H1 (cell line): Measurements from ENCODE around the gene MMP1. TPM values are rescaled to one million over a fixed set of nuclear protein-coding genes. Genes with fewer than 3 reads are reported as not detected.

Experiments
- CTCF ChIA-PET: fragments of 300-600 bp; sonication (Branson Sonifier 250); formaldehyde crosslinking; loops from one replicate; lab custom pipeline; 2021; ENCODE audit not compliant: partially characterized antibody; lab: Charles Lee
- POLR2A ChIA-PET: fragments of 300-600 bp; sonication (Branson Sonifier 250); formaldehyde crosslinking; loops from one replicate; lab custom pipeline; 2021; ENCODE audit warnings: inconsistent platforms; ENCODE audit not compliant: partially characterized antibody; lab: Charles Lee
- DNase-seq, 2 experiments: peaks; one replicate each; pipeline versions ENCODE4 v3.0.0 to v3.0.0-alpha.2; 2010 to 2022; ENCODE audit warnings: low spot score in 2 of 2, low read depth in 1 of 2, mixed read lengths in 1 of 2
- FAIRE-seq: peaks from 2 replicates; lab custom pipeline; 2011; peaks lifted over from hg19 to GRCh38; lab: Jason Lieb, UNC
- H2AFZ ChIP-seq: 2 replicates; pipeline ENCODE4 v1.8.1; 2012; ENCODE audit warnings: low read length, inconsistent platforms
- H2AK5ac ChIP-seq: 2 replicates; pipeline ENCODE4 v1.6.1; 2013; ENCODE audit warnings: low read depth, low read length
- H2BK120ac ChIP-seq: replicated peaks from 2 replicates; pipeline ENCODE3; 2013; ENCODE audit warnings: low read depth, low read length, inconsistent platforms
- H2BK12ac ChIP-seq: 2 replicates; pipeline ENCODE4 v1.6.1; 2013; ENCODE audit warnings: low read depth, low read length
- H2BK15ac ChIP-seq: 2 replicates; pipeline ENCODE4 v1.6.1; 2013; ENCODE audit warnings: low read length
- H2BK20ac ChIP-seq: 2 replicates; pipeline ENCODE4 v1.6.1; 2013; ENCODE audit warnings: low read length
- H2BK5ac ChIP-seq: 2 replicates; pipeline ENCODE4 v1.6.1; 2013; ENCODE audit warnings: low read depth, low read length
- H3K14ac ChIP-seq: 2 replicates; pipeline ENCODE4 v1.6.1; 2013; ENCODE audit warnings: inconsistent platforms; ENCODE audit not compliant: insufficient read length
- H3K18ac ChIP-seq: 2 replicates; pipeline ENCODE4 v1.6.1; 2013; ENCODE audit warnings: low read length; ENCODE audit errors: extremely low read depth
- H3K23ac ChIP-seq: 2 replicates; pipeline ENCODE4 v1.6.1; 2013; ENCODE audit warnings: inconsistent platforms; ENCODE audit not compliant: insufficient read length
- H3K23me2 ChIP-seq: 2 replicates; pipeline ENCODE4 v1.6.1; 2013; ENCODE audit warnings: low read depth, low read length
- H3K27ac ChIP-seq: 2 replicates; pipeline ENCODE4 v1.6.1; 2011; ENCODE audit warnings: low read depth, low read length, inconsistent platforms
- H3K27me3 ChIP-seq, 4 experiments: replicated peaks in 1 of 4; 1 replicate in 1 of 4; 2 replicates in 3 of 4; pipeline versions ENCODE4 v1.6.1 to v1.8.1; 2011 to 2013; ENCODE audit warnings: low read length in 3 of 4, mild to moderate bottlenecking in 3 of 4, inconsistent platforms in 2 of 4, mixed read lengths in 2 of 4, moderate library complexity in 1 of 4; ENCODE audit not compliant: control insufficient read depth in 3 of 4, insufficient read depth in 3 of 4; ENCODE audit errors: extremely low read depth in 1 of 4
- H3K36me3 ChIP-seq, 4 experiments: 2 replicates each; pipeline versions ENCODE4 v1.6.1 to v1.8.1; 2011 to 2013; ENCODE audit warnings: mild to moderate bottlenecking in 4 of 4, low read length in 3 of 4, moderate library complexity in 2 of 4, control low read depth in 1 of 4, inconsistent platforms in 1 of 4; ENCODE audit not compliant: insufficient read depth in 4 of 4, control insufficient read depth in 2 of 4
- H3K4ac ChIP-seq: replicated peaks from 2 replicates; pipeline ENCODE3; 2013; ENCODE audit warnings: low read length, low read depth, mixed read lengths, inconsistent platforms; ENCODE audit not compliant: insufficient read length
- H3K4me1 ChIP-seq, 4 experiments: replicated peaks in 1 of 4; 1 replicate in 1 of 4; 2 replicates in 3 of 4; pipeline versions ENCODE4 v1.6.1 to v1.8.1; 2011 to 2013; ENCODE audit warnings: low read length in 3 of 4, inconsistent platforms in 2 of 4, mixed read lengths in 1 of 4; ENCODE audit not compliant: insufficient read depth in 4 of 4, control insufficient read depth in 3 of 4
- H3K4me2 ChIP-seq, 2 experiments: 2 replicates each; pipeline versions ENCODE4 v1.6.1 to v1.8.1; 2011 to 2013; ENCODE audit warnings: low read depth in 2 of 2, low read length in 2 of 2, control low read depth in 1 of 2, inconsistent platforms in 1 of 2, mild to moderate bottlenecking in 1 of 2; ENCODE audit not compliant: insufficient read depth in 1 of 2
- H3K4me3 ChIP-seq, 4 experiments: fragments of 200-600, 300-600 bp in 1 of 4; sonication (generic), shearing (Covaris generic), sonication (Bioruptor Twin) in 1 of 4; 2 replicates each; pipeline versions ENCODE4 v1.5.1 to v1.8.1; 2011 to 2016; ENCODE audit warnings: low read length in 4 of 4, low read depth in 3 of 4, control low read depth in 2 of 4, inconsistent platforms in 2 of 4, mild to moderate bottlenecking in 2 of 4, mixed read lengths in 1 of 4, moderate library complexity in 1 of 4; ENCODE audit not compliant: insufficient read depth in 2 of 4; ENCODE audit errors: extremely low read depth in 1 of 4
- H3K56ac ChIP-seq: replicated peaks from 2 replicates; pipeline ENCODE3; 2013; ENCODE audit warnings: low read depth, mild to moderate bottlenecking, mixed read lengths, low read length, inconsistent platforms; ENCODE audit not compliant: insufficient read length
- H3K79me1 ChIP-seq: 2 replicates; pipeline ENCODE4 v1.6.1; 2013; ENCODE audit warnings: low read depth, low read length, control low read depth
- H3K79me2 ChIP-seq, 2 experiments: 2 replicates each; pipeline versions ENCODE4 v1.6.1 to v1.8.1; 2012 to 2013; ENCODE audit warnings: low read length in 2 of 2, mild to moderate bottlenecking in 2 of 2, inconsistent platforms in 1 of 2; ENCODE audit not compliant: insufficient read depth in 2 of 2, control insufficient read depth in 1 of 2
- H3K9ac ChIP-seq, 4 experiments: replicated peaks in 1 of 4; 1 replicate in 1 of 4; 2 replicates in 3 of 4; pipeline versions ENCODE4 v1.6.1 to v1.8.1; 2011 to 2013; ENCODE audit warnings: low read depth in 3 of 4, low read length in 3 of 4, control low read depth in 2 of 4, mild to moderate bottlenecking in 2 of 4, moderate library complexity in 2 of 4, inconsistent platforms in 1 of 4; ENCODE audit errors: extremely low read depth in 1 of 4
- H3K9me3 ChIP-seq, 2 experiments: 2 replicates each; pipeline versions ENCODE4 v1.6.1 to v1.8.1; 2012 to 2013; ENCODE audit warnings: mild to moderate bottlenecking in 2 of 2, moderate library complexity in 2 of 2, control low read depth in 1 of 2, inconsistent platforms in 1 of 2, low read depth in 1 of 2, low read length in 1 of 2, mixed read lengths in 1 of 2; ENCODE audit not compliant: insufficient read depth in 2 of 2
- H4K20me1 ChIP-seq, 2 experiments: replicated peaks in 1 of 2; 2 replicates each; pipeline versions ENCODE3 to v1.8.1; 2011 to 2013; ENCODE audit warnings: inconsistent platforms in 2 of 2, low read length in 2 of 2, mild to moderate bottlenecking in 1 of 2; ENCODE audit not compliant: insufficient read depth in 2 of 2, control insufficient read depth in 1 of 2
- H4K5ac ChIP-seq: 2 replicates; pipeline ENCODE4 v1.6.1; 2013; ENCODE audit warnings: low read length, low read depth, mixed read lengths, inconsistent platforms; ENCODE audit not compliant: insufficient read length
- H4K8ac ChIP-seq: 2 replicates; pipeline ENCODE4 v1.8.0; 2013; ENCODE audit warnings: mild to moderate bottlenecking, moderate library complexity, low read length, inconsistent platforms; ENCODE audit not compliant: insufficient read depth; ENCODE audit errors: extremely low read depth
- H4K91ac ChIP-seq: replicated peaks from 2 replicates; pipeline ENCODE3; 2013; ENCODE audit warnings: low read length, mixed read lengths, inconsistent platforms; ENCODE audit not compliant: insufficient read length
- CBX5 ChIP-seq: fragments of 300-800, 300-1000 bp; sonication (generic); IDR thresholded peaks from 2 replicates; pipeline ENCODE4 v1.7.1; 2016; ENCODE audit warnings: antibody characterized with exemption, low read length, low read depth
- CHD1 ChIP-seq: IDR thresholded peaks from 2 replicates; pipeline ENCODE4 v1.6.1; 2012; ENCODE audit warnings: low read depth, low read length, improper control_type of control experiment
- HDAC2 ChIP-seq, 2 experiments: fragments of 300-600 bp in 1 of 2; sonication (generic) in 1 of 2; IDR thresholded peaks; 2 replicates each; pipeline ENCODE4 v1.6.1; 2011 to 2012; ENCODE audit warnings: low read depth in 2 of 2, low read length in 2 of 2, mild to moderate bottlenecking in 2 of 2, moderate library complexity in 2 of 2, borderline replicate concordance in 1 of 2, inconsistent platforms in 1 of 2
- JUND ChIP-seq: IDR thresholded peaks from 2 replicates; pipeline ENCODE4 v1.6.1; 2011; ENCODE audit warnings: mild to moderate bottlenecking, improper control_type of control experiment, low read length
- NANOG ChIP-seq: IDR thresholded peaks from 2 replicates; pipeline ENCODE4 v1.6.1; 2011; ENCODE audit warnings: low read length, low read depth, mild to moderate bottlenecking, inconsistent platforms; ENCODE audit not compliant: insufficient read depth, poor library complexity, severe bottlenecking
- PHF8 ChIP-seq: fragments of 200-600 bp; sonication (generic); conservative IDR thresholded peaks from 2 replicates; pipeline ENCODE4 v1.7.1; 2012; ENCODE audit warnings: low read depth, mild to moderate bottlenecking, inconsistent platforms, low read length, moderate library complexity
- SIX5 ChIP-seq: IDR thresholded peaks from 2 replicates; pipeline ENCODE4 v1.6.1; 2011; ENCODE audit warnings: mild to moderate bottlenecking, low read depth, low read length
- SP1 ChIP-seq: IDR thresholded peaks from 2 replicates; pipeline ENCODE4 v1.6.1; 2011; ENCODE audit warnings: low read depth, low read length
- SP2 ChIP-seq: IDR thresholded peaks from 2 replicates; pipeline ENCODE4 v1.6.1; 2012; ENCODE audit warnings: mild to moderate bottlenecking, low read length, inconsistent platforms
- TAF7 ChIP-seq: optimal IDR thresholded peaks from 2 replicates; pipeline ENCODE3; 2011; ENCODE audit warnings: low read depth, mild to moderate bottlenecking, inconsistent platforms, low read length, moderate library complexity, borderline replicate concordance
- TBP ChIP-seq: IDR thresholded peaks from 2 replicates; pipeline ENCODE4 v1.6.1; 2011; ENCODE audit warnings: low read depth, low read length, improper control_type of control experiment
- TEAD4 ChIP-seq: IDR thresholded peaks from 2 replicates; pipeline ENCODE4 v1.6.1; 2012; ENCODE audit warnings: low read depth, low read length, inconsistent platforms, mixed read lengths
- WGBS, 2 experiments: shearing (Covaris generic) in 1 of 2; methylation state at CpG; one replicate each; pipeline versions ENCODE4 v1.1.6 to v1.1.7; 2013 to 2015; ENCODE audit warnings: low lambda C conversion rate in 2 of 2, mixed read lengths in 2 of 2, inconsistent platforms in 1 of 2, low coverage in 1 of 2, missing lambda C conversion rate in 1 of 2; ENCODE audit not compliant: insufficient replicate concordance in 2 of 2, insufficient coverage in 1 of 2, insufficient read length in 1 of 2; ENCODE audit errors: extremely low coverage in 1 of 2, missing lambda C conversion rate in 1 of 2; 5-methylcytosine and 5-hydroxymethylcytosine counted together
- polyA plus RNA-seq, 7 experiments: library from polyadenylated mRNA; depleted of rRNA in 3 of 7; stranded (reverse) in 5 of 7; unstranded in 2 of 7; fragments of >200 nt in 5 of 7; fragments of 200-250 nt in 2 of 7; gene quantifications; 1 replicate in 5 of 7; 2 replicates in 1 of 7; 4 replicates in 1 of 7; pipeline versions ENCODE4 v1.2.1 to v1.2.3, GENCODE V29; 2011 to 2013; ENCODE audit warnings: missing spikeins in 2 of 7, mixed read lengths in 2 of 7
- total RNA-seq: library from RNA; stranded (reverse); fragmentation: NEBNext Ultra II Directional; extraction: Animal tissue kit (Norgen Biotek cat#: 25700); gene quantifications from 2 replicates; pipeline ENCODE4 v1.2.1, GENCODE V29; 2021
- TF ChIP-seq, protein P1 (sequence below): IDR thresholded peaks from 2 replicates; pipeline ENCODE4 v1.6.1; 2012; ENCODE audit warnings: low read length, inconsistent platforms

The MMP1 gene
- total and polyA plus RNA-seq, 2 of the 8 experiments (the other 6 are each of a cell fraction or from before 2014, with no cell fraction given) = not detected

DNA sequence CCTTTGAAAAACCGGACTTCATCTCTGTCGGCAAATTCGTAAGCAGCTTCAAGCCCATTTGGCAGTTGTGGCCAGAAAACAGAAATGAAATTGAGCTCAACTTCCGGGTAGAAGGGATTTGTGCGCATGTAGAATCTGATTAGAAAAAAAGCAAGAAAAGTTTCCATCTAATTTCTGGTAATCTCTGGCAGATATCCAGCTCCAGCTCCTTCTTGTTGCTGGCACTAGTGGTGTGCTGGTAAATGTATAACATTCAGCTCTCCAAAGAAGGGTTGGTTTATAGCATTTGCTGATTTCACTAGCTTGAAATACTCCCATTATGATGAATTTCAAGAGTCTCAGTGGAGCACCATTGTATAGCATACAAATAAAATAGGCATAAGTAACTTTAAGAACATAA is 5.4 kb downstream of the MMP1 start:
- H3K23ac ChIP-seq = no peak overlapping the region
- no peaks in the 10 kb centered on the region for H3K4me1 ChIP-seq
- no peak overlapping the region for H3K4me2 ChIP-seq
- no peak overlapping the region for H4K5ac ChIP-seq
- no peak overlapping the region for H3K27ac ChIP-seq
- no peak overlapping the region for H3K18ac ChIP-seq
- ChIA-PET CTCF (interaction anchor here (0.6 to 6.1 kb wide), 15 partner anchors 9 to 538 kb away, joined by 3 to 57 read pairs (median 3); partner anchors contain the start of gene MMP10), POLR2A (interaction anchor here (1.3 kb wide), 1 partner anchor 14 kb away, joined by 4 read pairs; no protein-coding TSS in a partner anchor)
- no peak overlapping the region for H3K56ac ChIP-seq
- H3K36me3 ChIP-seq = no peaks in the 10 kb centered on the region
- no peak overlapping the region for H3K4me3 ChIP-seq
- no peak overlapping the region for H2BK5ac ChIP-seq
- no peak overlapping the region for H3K4ac ChIP-seq
- no peak overlapping the region for H2BK120ac ChIP-seq
- H2BK12ac ChIP-seq = no peak overlapping the region
- no peak overlapping the region for H2AK5ac ChIP-seq
- H2BK20ac ChIP-seq = no peak overlapping the region
- no peak overlapping the region for H4K8ac ChIP-seq
- H3K9ac ChIP-seq = no peak overlapping the region
- no peaks in the 10 kb centered on the region for H3K79me1 ChIP-seq
- WGBS, 2 experiments = 94% methylated on average over 5 of the region's 5 CpGs; no CpG with 5 or more reads in 1 of the 2 experiments
- no peak overlapping the region for H3K14ac ChIP-seq
- no peak overlapping the region for H4K91ac ChIP-seq
- TF ChIP-seq JUND (no peak), HDAC2 (IDR thresholded peaks at IDR 0.05; ENCODE audit: borderline replicate concordance in 1 of 2, low read depth in 2 of 2, low read length in 2 of 2) (no peak), TEAD4 (no peak), NANOG (no peak), SP2 (no peak), SIX5 (no peak), PHF8 (no peak), CHD1 (no peak), TAF7 (no peak), TBP (no peak), SP1 (no peak), CBX5 (no peak)
- TF ChIP-seq, protein P1, sequence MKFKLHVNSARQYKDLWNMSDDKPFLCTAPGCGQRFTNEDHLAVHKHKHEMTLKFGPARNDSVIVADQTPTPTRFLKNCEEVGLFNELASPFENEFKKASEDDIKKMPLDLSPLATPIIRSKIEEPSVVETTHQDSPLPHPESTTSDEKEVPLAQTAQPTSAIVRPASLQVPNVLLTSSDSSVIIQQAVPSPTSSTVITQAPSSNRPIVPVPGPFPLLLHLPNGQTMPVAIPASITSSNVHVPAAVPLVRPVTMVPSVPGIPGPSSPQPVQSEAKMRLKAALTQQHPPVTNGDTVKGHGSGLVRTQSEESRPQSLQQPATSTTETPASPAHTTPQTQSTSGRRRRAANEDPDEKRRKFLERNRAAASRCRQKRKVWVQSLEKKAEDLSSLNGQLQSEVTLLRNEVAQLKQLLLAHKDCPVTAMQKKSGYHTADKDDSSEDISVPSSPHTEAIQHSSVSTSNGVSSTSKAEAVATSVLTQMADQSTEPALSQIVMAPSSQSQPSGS = no peak
- no peak overlapping the region for H2AFZ ChIP-seq
- no peak for DNase-seq
- H3K9me3 ChIP-seq = no peaks in the 10 kb centered on the region
- no peak for FAIRE-seq
- H3K23me2 ChIP-seq = no peaks in the 10 kb centered on the region
- no peak overlapping the region for H2BK15ac ChIP-seq
- H3K27me3 ChIP-seq = no peaks in the 10 kb centered on the region
- H3K79me2 ChIP-seq = no peaks in the 10 kb centered on the region
- no peaks in the 10 kb centered on the region for H4K20me1 ChIP-seq
